GM15510 (cell line): ENCODE measurements around the gene RAB3IL1.

ENCODE experiments used
- POLR2A ChIP-seq: IDR thresholded peaks from 3 replicates; pipeline ENCODE4 v1.6.1; 2011; ENCODE audit warnings: borderline replicate concordance; ENCODE audit not compliant: insufficient read length; ENCODE audit errors: extremely low read depth

The RAB3IL1 gene

DNA sequence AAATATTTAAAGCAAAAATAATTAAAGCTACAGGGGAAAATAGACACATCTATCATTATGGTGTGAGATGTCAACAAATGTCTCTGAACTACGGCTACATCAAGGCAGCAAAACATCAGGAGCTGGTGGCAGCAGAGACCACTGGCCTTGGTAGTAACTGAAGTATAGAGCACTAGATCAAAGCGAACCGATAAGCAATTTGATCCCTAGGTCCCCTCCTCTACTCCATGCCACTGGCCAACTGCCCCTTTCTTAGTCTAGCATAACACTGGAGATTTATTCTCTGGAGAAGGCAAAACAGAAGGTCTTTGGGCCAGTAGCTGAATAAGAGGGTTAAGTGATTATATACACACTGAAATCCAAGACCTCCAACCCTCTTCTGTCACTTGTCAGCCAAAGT lies 13.6 kb upstream of the RAB3IL1 start:
- TF ChIP-seq POLR2A, result no peak

DNA sequence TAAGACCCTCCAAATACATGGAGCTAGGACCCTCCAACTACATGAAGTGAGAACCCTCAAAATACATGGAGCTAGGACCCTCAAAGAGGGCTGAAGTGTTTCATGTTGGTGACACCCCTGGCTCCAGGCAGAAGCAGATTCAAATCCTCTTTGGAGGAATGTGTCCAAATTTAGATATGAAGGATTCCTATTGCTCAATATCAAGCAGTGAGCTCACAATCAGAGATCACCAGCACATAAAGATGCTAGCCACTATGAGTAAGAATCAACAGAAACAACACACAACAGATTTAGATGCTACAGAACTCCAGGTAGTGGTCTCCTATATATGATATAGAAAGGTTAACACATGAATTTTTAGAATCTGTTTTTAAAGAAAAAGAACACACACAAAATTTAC lies 11.2 kb upstream of the RAB3IL1 start:
- TF ChIP-seq POLR2A, result no peak

GRCh38 chr11:61927501-61927900 lies 10.1 kb upstream of the RAB3IL1 start:
- TF ChIP-seq POLR2A, result no peak

- TF ChIP-seq POLR2A, result no peak
Measured at GRCh38 chr11:61926235-61926634, 8.9 kb upstream of the RAB3IL1 start.

DNA sequence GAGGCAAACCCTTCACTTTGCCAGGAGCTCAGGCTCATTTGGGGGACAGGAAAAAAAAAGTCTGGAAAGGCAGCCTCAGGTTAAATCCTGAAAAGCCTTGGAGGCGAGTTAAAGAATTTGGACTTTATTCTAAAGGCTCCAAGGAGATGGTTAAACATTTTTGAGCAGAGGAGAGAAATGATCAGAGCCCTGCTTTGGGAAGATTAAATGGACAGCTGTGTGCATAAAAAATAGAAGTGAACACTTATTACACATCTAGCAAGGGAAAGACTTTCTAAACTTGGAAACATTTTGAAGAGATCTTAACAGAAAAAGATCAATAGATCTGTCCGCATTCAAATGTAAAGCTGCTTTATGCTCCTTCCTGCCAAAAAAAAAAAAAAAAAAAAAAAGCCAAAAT lies 8.4 kb upstream of the RAB3IL1 start:
- TF ChIP-seq POLR2A, result no peak

GRCh38 chr11:61924064-61924455 lies 6.7 kb upstream of the RAB3IL1 start:
- no peak for TF ChIP-seq POLR2A

DNA sequence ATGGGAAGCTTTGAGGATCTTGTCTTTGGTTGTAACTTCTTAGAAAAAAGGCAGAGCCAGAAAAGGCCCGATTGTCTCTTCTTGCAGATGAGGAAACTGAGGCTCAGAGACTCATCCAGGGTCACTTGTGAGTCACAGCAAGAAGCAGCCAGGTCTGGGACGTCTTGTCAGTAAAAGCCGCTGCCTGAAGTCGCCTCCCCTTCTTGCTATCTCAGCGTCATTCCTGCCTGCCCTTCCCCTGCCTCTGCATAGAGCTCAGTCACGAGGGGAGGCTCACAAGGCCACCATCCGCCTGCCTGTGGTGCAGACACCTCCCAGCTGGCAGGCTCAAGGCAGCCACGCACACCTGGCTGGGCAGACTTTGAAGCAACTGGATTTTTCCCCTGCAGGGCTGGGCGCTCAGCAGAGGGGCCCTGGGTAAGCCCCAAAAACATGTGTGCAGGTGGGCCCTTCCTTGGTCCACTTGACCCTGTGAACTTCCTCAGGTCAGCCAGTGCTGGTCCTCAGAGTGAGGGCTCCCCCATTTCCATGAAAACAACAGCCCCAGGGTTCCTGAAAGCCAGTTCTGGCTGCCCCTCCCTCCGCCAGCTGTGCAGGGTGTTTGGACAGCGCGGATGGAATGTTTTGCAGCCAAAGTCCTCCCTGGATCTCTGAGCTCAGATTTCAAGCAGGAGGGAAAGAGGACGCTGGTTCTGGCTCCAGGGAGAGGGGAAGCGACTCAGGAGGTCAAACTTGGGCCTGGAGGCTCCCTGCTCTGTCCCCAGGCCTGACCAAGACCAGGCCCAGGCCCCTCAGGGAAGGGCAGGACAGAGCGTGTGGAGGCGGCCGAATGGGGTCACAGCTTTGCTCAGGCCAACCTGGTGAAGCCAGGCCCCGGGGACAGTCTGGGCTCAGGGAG lies 6.0 kb upstream of the RAB3IL1 start:
- TF ChIP-seq POLR2A, result no peak

GRCh38 chr11:61922539-61922938 lies 5.2 kb upstream of the RAB3IL1 start:
- no peak for TF ChIP-seq POLR2A

DNA sequence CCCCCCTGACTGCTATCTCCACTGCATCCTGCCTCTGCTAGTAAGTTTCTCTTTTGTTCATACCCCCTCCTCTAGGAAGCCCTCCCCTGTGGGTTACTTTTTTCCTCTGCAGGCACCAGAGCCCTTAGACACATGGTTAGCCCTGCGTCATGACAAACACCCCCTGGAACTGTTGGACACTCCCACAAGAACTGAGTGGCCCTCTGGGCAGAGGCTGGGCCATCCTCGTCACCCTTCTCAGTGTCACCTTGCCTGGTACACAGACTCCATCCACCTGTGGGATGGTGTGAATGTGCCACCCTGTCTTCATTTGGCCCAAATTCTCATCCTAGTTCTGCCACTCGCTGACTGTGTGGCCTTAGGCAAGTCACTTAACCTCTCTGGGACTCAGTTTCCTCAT lies 4.1 kb upstream of the RAB3IL1 start:
- no peak for TF ChIP-seq POLR2A

- no peak for TF ChIP-seq POLR2A
Measured at GRCh38 chr11:61919705-61920631, 2.6 kb upstream of the RAB3IL1 start.

GRCh38 chr11:61918938-61919704 lies 1.8 kb upstream of the RAB3IL1 start:
- no peak for TF ChIP-seq POLR2A

GRCh38 chr11:61918251-61918937 lies 1.0 kb upstream of the RAB3IL1 start:
- no peak for TF ChIP-seq POLR2A

DNA sequence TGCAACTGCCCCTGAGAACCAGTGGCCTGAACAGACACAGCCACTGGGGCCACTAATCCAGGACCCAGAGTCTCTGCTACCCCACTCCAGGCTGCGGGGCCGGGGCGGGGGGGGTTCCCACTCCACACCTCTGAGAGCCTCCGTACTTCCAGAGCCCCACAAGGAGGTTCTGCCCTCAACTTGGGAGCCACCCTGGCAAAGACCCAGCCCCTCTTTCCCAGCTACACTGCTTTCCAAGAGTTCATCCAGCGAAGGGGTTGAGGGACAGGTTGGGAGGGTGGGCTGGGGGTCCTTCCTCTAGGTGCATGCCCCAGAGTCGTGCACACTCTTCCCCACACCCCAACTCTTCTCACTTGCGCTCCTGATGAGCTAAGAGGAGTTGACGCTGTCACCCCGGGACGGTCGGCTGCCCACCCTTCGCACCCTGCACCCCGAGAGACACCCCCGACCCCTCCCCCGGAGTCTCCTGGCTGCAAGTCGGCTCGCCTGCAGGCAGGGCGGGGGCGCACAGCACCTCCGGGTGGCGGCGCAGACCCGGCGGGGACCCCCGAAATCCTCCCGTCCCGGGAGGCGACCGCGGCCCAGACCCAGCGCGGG lies 531 bp downstream of the RAB3IL1 start:
- TF ChIP-seq POLR2A, result no peak
